Type B pancreatic cell (in vitro differentiated cells): ENCODE data around the gene CASP8. TPM values are rescaled to one million over a fixed set of nuclear protein-coding genes. Genes with fewer than 3 reads are reported as not detected.

Experiments used
- DNase-seq: peaks from one replicate; pipeline ENCODE4 v3.0.0; 2021; ENCODE audit warnings: mixed read lengths; ENCODE audit not compliant: unreplicated experiment; ENCODE audit errors: extremely low spot score
- H3K27ac Mint-ChIP-seq: 2 replicates; pipeline ENCODE4 v1.8.0; 2021; ENCODE audit warnings: mild to moderate bottlenecking, mixed read lengths
- H3K27me3 Mint-ChIP-seq: 2 replicates; pipeline ENCODE4 v1.8.0; 2021; ENCODE audit warnings: mixed read lengths
- H3K36me3 Mint-ChIP-seq: 2 replicates; pipeline ENCODE4 v1.8.0; 2021; ENCODE audit warnings: mixed read lengths
- H3K4me1 Mint-ChIP-seq: one replicate; pipeline ENCODE4 v1.8.0; 2021; ENCODE audit warnings: mixed read lengths; ENCODE audit not compliant: unreplicated experiment
- H3K4me3 Mint-ChIP-seq: 2 replicates; pipeline ENCODE4 v1.8.0; 2021; ENCODE audit warnings: mild to moderate bottlenecking, mixed read lengths
- H3K9me3 Mint-ChIP-seq: 2 replicates; pipeline ENCODE4 v1.8.0; 2021; ENCODE audit warnings: mixed read lengths
- total RNA-seq: library from RNA; stranded (reverse); gene quantifications from 2 replicates; pipeline ENCODE4 v1.2.1, GENCODE V29; 2021; ENCODE audit warnings: low replicate concordance
- TF ChIP-seq, protein P1 (sequence below): fragments of 200-600 bp; sonication (generic); conservative IDR thresholded peaks from 2 replicates; pipeline ENCODE4 v1.5.0; 2021; ENCODE audit warnings: antibody characterized with exemption, mild to moderate bottlenecking

CASP8 gene
- total RNA-seq, 1 donor from 2014 or later, result 6.0 TPM

DNA sequence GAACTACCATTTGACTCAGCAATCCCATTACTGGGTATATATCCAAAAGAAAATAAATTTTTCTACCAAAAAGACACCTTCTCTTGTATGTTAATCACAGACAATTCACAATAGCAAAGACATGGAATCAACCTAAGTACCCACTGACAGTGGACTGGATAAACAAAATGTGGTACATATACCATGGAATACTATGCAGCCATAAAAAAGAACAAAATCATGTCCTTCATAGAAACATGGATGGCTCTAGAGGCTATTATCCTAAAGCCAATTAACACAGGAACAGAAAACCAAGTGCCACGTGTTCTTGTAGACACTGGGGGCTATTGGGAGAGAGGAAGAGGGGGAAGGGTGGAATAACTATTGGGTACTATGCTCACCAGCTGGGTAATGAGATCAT lies 69.1 kb downstream of the CASP8 start:
- Mint-ChIP-seq H3K36me3 (no peaks in the 10 kb centered on the region), H3K27me3 (no peaks in the 10 kb centered on the region), H3K4me3 (no peak overlapping the region), H3K9me3 (no peaks in the 10 kb centered on the region), H3K4me1 (no peaks in the 10 kb centered on the region), H3K27ac (no peak overlapping the region)
- TF ChIP-seq, protein P1, sequence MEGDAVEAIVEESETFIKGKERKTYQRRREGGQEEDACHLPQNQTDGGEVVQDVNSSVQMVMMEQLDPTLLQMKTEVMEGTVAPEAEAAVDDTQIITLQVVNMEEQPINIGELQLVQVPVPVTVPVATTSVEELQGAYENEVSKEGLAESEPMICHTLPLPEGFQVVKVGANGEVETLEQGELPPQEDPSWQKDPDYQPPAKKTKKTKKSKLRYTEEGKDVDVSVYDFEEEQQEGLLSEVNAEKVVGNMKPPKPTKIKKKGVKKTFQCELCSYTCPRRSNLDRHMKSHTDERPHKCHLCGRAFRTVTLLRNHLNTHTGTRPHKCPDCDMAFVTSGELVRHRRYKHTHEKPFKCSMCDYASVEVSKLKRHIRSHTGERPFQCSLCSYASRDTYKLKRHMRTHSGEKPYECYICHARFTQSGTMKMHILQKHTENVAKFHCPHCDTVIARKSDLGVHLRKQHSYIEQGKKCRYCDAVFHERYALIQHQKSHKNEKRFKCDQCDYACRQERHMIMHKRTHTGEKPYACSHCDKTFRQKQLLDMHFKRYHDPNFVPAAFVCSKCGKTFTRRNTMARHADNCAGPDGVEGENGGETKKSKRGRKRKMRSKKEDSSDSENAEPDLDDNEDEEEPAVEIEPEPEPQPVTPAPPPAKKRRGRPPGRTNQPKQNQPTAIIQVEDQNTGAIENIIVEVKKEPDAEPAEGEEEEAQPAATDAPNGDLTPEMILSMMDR, result no peak
- DNase-seq, result no peak

Other genes starting within 250 kb of the CASP8 start
- gene HYCC2, start 188.9 kb upstream of the CASP8 start, total RNA-seq, result 17.9 and 19.6 TPM in 2 replicates
- 101 TPM in 2 replicates for gene NDUFB3, start 188.5 kb upstream of the CASP8 start, total RNA-seq
- gene CFLAR, start 144.4 kb upstream of the CASP8 start, total RNA-seq, result 26.5 and 58.5 TPM in 2 replicates
- 1.6 and 3.6 TPM in 2 replicates for gene CASP10, start 77.4 kb upstream of the CASP8 start, total RNA-seq
- 0.48 and 1.4 TPM in 2 replicates for gene FLACC1, start 96.8 kb downstream of the CASP8 start, total RNA-seq
- 24.6 and 49.6 TPM in 2 replicates for gene TRAK2, start 190.9 kb downstream of the CASP8 start, total RNA-seq
- gene STRADB, start 191.2 kb downstream of the CASP8 start, total RNA-seq, result 23.2 and 30.6 TPM in 2 replicates